Fibroblast of lung (primary cell): Measurements from ENCODE around the gene HOMEZ.
A peak's percentile ranks its signal among the peaks of the same experiment; 100 is the strongest.

Experiments
- CTCF ChIP-seq, 2 donors: IDR thresholded peaks in 1 of 2; conservative IDR thresholded peaks in 1 of 2; 1 replicate in 1 of 2; 2 replicates in 1 of 2; pipeline ENCODE4 v1.5.1; 2011 to 2012; ENCODE audit warnings: low read length in 2 of 2, control low read depth in 1 of 2, inconsistent platforms in 1 of 2, low read depth in 1 of 2, mild to moderate bottlenecking in 1 of 2
- EZH2 ChIP-seq: IDR thresholded peaks from 2 replicates; pipeline ENCODE4 v1.5.1; 2012; ENCODE audit warnings: low read length, control low read depth, mild to moderate bottlenecking; ENCODE audit errors: missing control alignments

- peak; percentile 87 to 90 for TF ChIP-seq CTCF (conservative IDR thresholded peaks at IDR 0.05 in 1 of 2, IDR thresholded peaks at IDR 0.05 in 1 of 2; ENCODE audit: low read depth in 1 of 2, low read length in 2 of 2)
- no peak for TF ChIP-seq EZH2
Observed at GRCh38 chr14:23327947-23328744, 42.2 kb upstream of the HOMEZ start.
